HG02884 (cell line): Measurements from ENCODE around the gene CLEC12A.
"Not testable (repeated sequence)": the region's sequence is repeated elsewhere in the genome, so short reads cannot be mapped to it uniquely, and the experiment has no call there.

ENCODE experiments used
- ATAC-seq: cut with Tn5 transposase; IDR thresholded peaks from one replicate; pipeline ENCODE4 v1.9.1; 2021; ENCODE audit warnings: mild to moderate bottlenecking, moderate library complexity; ENCODE audit not compliant: unreplicated experiment

CLEC12A gene

DNA sequence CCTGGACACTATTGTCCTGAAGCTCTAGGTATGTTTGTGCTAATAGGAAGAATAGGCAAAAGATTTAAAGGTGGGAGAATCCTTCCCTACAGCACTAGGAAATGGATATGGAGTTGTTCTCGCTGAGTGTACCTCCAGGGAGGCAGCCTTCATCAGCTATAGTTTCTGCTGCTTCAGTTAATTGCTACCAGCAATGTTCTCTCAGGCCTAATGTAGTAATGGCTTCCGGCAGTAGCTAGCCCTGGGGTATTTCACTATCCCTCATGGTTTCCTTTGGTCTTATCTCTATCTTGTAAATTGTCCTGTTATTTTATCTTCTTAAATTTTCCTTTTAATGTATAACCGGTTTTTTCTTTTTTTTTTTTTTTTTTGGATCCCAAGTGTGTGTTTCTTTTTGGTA, 9.3 kb upstream of the CLEC12A start:
- no peak for ATAC-seq

- no peak for ATAC-seq
Observed at GRCh38 chr12:9969673-9970072, 1.5 kb upstream of the CLEC12A start.

- no peak for ATAC-seq
Observed at GRCh38 chr12:9973949-9974348, 2.7 kb downstream of the CLEC12A start.

DNA sequence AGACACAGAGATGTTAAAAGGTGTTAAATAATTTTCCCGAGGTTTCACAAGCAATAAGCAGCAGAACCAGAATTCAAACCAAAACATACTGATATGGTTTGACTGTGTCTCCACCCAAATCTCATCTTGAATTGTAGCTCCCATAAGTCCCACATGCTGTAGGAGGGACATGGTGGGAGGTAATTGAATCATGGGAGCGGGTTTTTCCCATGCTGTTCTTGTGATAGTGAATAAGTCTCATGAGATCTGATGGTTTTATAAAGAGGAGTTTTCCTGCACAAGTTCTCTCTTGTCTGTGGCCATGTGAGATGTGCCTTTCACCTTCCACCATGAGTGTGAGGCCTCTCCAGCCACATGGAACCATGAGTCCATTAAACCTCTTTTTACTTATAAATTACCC, 3.5 kb downstream of the CLEC12A start:
- not testable (repeated sequence) for ATAC-seq

- ATAC-seq: no peak
Observed at GRCh38 chr12:9975614-9976013, 4.4 kb downstream of the CLEC12A start.

DNA sequence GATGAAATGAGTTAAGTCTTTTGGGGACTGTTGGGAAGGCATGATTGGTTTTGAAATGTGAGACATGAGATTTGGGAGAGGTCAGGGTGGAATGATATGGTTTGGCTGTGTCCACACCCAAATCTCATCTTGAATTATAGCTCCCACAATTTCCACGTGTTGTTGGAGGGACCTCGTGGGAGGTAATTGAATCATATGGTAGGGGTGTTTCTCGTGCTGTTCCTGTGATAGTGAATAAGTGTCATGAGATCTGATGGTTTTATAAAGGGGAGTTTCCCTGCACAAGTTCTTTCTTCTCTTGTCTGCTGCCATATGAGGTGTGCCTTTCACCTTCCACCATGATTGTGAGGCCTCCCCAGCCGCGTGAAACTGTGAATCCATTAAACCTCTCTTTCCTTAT, 5.4 kb downstream of the CLEC12A start:
- not testable (repeated sequence) for ATAC-seq

GRCh38 chr12:9977916-9978315, 6.7 kb downstream of the CLEC12A start:
- ATAC-seq: no peak

DNA sequence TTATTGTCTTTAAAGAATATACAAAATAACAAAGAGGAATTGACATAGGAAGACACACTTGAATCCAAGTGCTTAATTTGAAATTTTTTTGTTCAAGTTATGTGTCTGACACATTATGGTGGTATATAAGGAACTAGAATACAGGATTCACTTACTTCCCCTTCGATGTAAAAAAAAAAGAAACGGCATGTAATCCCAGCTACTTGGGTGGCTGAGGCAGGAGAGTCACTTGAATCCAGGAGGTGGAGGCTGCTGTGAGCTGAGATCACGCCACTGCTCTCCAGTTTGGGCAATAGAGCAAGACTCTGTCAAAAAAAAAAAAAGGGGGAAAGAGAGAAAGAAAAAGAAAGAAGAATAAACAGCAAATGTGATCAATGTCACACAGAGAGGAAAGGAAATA, 8.9 kb downstream of the CLEC12A start:
- ATAC-seq: no peak

- no peak for ATAC-seq
Observed at GRCh38 chr12:9991876-9992275, 20.7 kb downstream of the CLEC12A start.

DNA sequence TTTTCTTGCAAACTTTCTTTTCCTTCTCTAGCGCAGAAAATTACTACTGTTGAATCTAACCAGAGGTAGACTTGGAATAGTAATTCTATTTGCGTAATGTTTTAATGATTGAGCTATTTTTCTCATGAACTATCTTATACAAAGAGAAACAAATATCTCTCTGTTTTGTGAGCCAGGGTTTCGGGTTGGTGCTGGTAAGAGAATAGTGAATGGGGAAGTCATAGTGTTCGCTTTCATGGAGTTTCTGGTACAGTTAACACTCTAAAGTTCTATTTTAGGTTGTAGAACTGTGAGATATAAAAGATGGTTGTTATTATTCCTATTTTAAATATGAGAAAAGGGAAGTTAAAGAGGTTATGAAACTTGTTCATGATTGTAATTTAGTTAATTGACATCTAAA, 21.1 kb downstream of the CLEC12A start:
- ATAC-seq: no peak

- no peak for ATAC-seq
Observed at GRCh38 chr12:9999016-9999415, 27.8 kb downstream of the CLEC12A start, which contains the start of gene CLEC1B. TSS of gene CLEC1B (minus strand) at chr12:9999121. CDS start at chr12:9999100, 21 bp downstream.

- ATAC-seq: no peak
Observed at GRCh38 chr12:10001171-10001776, 30.1 kb downstream of the CLEC12A start.

- no peak for ATAC-seq
Observed at GRCh38 chr12:10012630-10013330, 41.6 kb downstream of the CLEC12A start.

DNA sequence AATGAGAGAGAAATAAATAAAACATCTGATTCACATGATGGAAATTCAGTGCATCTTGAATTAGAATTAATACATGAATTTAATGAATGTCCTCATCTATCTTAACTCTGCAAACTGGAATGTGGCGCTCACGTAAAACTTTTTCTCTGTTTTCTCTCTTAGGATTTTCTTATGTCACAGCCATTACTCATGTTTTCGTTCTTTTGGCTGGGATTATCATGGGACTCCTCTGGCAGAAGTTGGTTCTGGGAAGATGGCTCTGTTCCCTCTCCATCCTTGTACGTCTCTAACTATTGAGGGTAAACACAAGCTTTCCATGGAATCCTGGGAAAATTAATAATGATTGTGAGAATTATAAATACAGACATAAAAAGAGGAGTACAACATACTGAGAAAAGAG, 44.2 kb downstream of the CLEC12A start:
- ATAC-seq: no peak

DNA sequence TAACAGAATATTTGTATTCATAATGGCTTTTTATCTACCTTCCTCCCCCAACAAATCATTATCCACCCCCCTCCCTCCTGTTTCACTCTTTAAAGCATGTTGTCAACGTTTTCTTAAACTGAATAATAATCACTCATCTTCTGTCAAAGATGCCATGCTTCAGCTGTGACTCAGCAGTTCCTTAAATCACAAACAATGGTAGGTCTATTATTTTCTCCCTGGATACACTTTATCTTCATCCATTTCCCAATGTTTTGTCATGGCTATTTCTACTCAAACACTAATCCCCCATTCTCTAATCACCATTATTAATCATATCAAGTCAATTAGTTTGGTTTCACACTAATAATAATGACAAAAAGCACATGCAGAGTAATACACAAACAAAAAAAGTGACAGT, 45.7 kb downstream of the CLEC12A start:
- ATAC-seq: no peak

DNA sequence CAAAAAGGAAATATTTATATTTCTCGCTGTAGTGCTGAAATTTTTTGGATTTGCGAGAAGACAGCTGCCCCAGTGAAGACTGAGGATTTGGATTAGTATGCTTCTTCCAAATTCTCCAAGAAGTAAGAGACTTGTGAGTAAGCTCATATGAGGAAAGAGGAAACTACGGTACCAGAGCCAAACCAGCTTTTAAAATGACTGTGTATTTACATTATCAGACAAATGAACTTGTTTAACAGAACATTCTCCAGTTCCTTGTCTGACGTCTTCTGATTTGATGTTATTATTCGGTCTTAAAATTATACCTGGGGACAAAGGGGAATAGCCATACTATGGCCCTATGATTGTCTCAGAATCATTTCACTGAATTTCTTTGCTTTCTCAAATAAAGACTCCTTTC, 47.2 kb downstream of the CLEC12A start:
- no peak for ATAC-seq

- ATAC-seq: no peak
Observed at GRCh38 chr12:10021342-10021741, 50.1 kb downstream of the CLEC12A start.

- ATAC-seq: no peak
Observed at GRCh38 chr12:10025236-10025635, 54.0 kb downstream of the CLEC12A start.

- not testable (repeated sequence) for ATAC-seq
Observed at GRCh38 chr12:10026666-10027065, 55.5 kb downstream of the CLEC12A start.

DNA sequence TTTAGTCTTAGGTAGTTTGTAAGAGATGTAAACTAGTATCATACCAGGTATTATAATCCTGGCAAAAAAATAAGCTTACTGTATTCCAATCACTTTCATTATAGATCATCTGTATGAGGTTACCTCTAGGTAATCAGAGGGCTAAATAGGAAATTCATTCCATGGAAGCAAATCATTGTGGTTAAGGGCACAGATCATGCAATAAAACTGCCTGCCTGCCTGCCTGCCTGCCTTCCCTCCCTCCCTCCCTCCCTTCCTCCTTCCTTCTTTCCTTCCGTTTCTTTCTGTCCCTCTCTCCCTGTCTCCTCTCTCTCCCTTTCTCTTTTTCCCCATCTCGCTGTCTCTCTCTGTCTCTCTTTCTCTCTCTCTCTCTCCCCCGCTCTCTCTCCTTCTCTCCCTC, 56.1 kb downstream of the CLEC12A start:
- ATAC-seq: no peak

DNA sequence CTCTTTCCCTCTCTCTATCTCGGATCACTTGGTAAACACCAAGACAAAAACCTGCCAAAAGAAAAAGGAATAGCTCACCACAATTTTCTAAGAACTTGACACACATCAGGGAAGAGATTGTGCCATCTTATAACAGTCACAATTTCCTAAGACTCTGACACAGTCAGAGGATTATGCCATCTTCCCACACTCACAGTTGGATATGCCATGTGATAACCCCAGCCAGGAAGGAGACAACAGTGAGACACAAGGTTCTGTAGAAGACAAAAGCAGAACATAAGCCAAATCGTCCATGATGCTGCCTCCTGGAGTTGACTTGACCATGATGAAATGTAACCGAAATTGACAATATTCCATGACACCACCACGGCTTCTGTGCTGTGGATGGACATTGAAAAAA, 56.5 kb downstream of the CLEC12A start:
- no peak for ATAC-seq

DNA sequence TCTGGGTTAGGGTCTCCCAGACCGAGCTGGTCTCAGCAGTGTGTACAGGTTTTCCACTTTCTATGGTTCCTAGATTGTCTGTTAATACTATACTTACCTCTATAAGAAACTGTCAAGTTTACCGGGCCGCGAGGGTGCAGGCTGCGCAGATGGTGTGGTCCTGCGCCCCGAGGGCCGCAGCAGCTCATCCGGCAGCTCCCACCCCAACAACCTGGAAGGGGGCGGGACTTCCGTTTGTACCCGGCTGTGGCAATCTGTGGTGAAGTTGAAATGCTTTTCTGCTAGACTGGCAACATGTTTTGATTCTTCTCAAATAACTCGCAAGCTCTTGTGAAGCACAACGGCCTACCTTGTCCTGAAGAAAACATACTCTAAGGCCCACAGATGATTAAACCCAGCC, 59.2 kb downstream of the CLEC12A start, which contains the start of gene CLEC9A:
TSS of gene CLEC9A (plus strand) at position 237 of the 400 bp plus-strand sequence. CDS start 22,006 bp downstream, outside the sequence.
- no peak for ATAC-seq

GRCh38 chr12:10031321-10031720, 60.1 kb downstream of the CLEC12A start:
- ATAC-seq: no peak
